GM23248 (cell line): ENCODE results near the gene CLEC7A.

Source experiments
- EZH2 ChIP-seq: fragments of 200-600 bp; sonication (generic); IDR thresholded peaks from 2 replicates; pipeline ENCODE4 v1.6.1; 2018; ENCODE audit warnings: antibody characterized with exemption, mild to moderate bottlenecking; ENCODE audit not compliant: insufficient read depth, poor library complexity, severe bottlenecking
- EZH2phosphoT487 ChIP-seq: fragments of 200-600 bp; sonication (generic); IDR thresholded peaks from 2 replicates; pipeline ENCODE4 v1.6.1; 2018; ENCODE audit warnings: antibody characterized with exemption, moderate library complexity, mild to moderate bottlenecking, low read depth; ENCODE audit not compliant: insufficient read depth

GRCh38 chr12:10179776-10180181 is 49.8 kb upstream of the CLEC7A start:
- TF ChIP-seq EZH2phosphoT487, result no peak
- no peak for TF ChIP-seq EZH2
